PC-3 (cell line): ENCODE results near the gene SP7.

ENCODE experiments used
- EZH2 ChIP-seq: fragments of 300-600 bp; sonication (generic); IDR thresholded peaks from one replicate; pipeline ENCODE4 v1.6.1; 2017; ENCODE audit warnings: antibody characterized with exemption, mild to moderate bottlenecking, low read length; ENCODE audit not compliant: unreplicated experiment
- EZH2phosphoT487 ChIP-seq: fragments of 300-600 bp; sonication (generic); IDR thresholded peaks from 2 replicates; pipeline ENCODE4 v1.6.1; 2018; ENCODE audit warnings: mild to moderate bottlenecking, antibody characterized with exemption, low read length, borderline replicate concordance
- TF ChIP-seq, protein P1 (sequence below): fragments of 300-600 bp; sonication (generic); conservative IDR thresholded peaks from 2 replicates; pipeline ENCODE4 v1.5.1; 2017; ENCODE audit warnings: antibody characterized with exemption, low read depth, mild to moderate bottlenecking, low read length

GRCh38 chr12:53306826-53307225, 29.3 kb downstream of the SP7 start:
- TF ChIP-seq, protein P1, sequence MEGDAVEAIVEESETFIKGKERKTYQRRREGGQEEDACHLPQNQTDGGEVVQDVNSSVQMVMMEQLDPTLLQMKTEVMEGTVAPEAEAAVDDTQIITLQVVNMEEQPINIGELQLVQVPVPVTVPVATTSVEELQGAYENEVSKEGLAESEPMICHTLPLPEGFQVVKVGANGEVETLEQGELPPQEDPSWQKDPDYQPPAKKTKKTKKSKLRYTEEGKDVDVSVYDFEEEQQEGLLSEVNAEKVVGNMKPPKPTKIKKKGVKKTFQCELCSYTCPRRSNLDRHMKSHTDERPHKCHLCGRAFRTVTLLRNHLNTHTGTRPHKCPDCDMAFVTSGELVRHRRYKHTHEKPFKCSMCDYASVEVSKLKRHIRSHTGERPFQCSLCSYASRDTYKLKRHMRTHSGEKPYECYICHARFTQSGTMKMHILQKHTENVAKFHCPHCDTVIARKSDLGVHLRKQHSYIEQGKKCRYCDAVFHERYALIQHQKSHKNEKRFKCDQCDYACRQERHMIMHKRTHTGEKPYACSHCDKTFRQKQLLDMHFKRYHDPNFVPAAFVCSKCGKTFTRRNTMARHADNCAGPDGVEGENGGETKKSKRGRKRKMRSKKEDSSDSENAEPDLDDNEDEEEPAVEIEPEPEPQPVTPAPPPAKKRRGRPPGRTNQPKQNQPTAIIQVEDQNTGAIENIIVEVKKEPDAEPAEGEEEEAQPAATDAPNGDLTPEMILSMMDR, result no peak
- TF ChIP-seq EZH2, result no peak
- no peak for TF ChIP-seq EZH2phosphoT487
